Omental fat pad (tissue), 4 donors: ENCODE results near the gene ANKRD53. TPM values are rescaled to one million over a fixed set of nuclear protein-coding genes. Genes with fewer than 3 reads are reported as not detected.

Experiments used
- ATAC-seq: fragments of 150-250 bp; one replicate; pipeline ENCODE4 v1.9.1; 2016; ENCODE audit warnings: mild to moderate bottlenecking, moderate library complexity; ENCODE audit not compliant: low FRiP score
- DNase-seq: peaks from one replicate; pipeline ENCODE4 v3.0.0-alpha.2; 2019; ENCODE audit warnings: low spot score
- total RNA-seq, 4 donors: library from RNA; depleted of rRNA; stranded (reverse); fragments of >200 nt; gene quantifications; one replicate each; pipeline ENCODE4 v1.1.0, GENCODE V29; 2016
- TF ChIP-seq, protein P1 (sequence below), 3 donors: fragments of 450-650 bp; IDR thresholded peaks; one replicate each; pipeline ENCODE4 v1.5.1; 2016 to 2017; ENCODE audit warnings: antibody characterized with exemption in 3 of 3, mild to moderate bottlenecking in 3 of 3, moderate library complexity in 2 of 3

The ANKRD53 gene
- total RNA-seq, 4 donors from 2014 or later, result 6.2 to 16.8 (median 10.0) TPM

GRCh38 chr2:70985283-70985688, 6.9 kb downstream of the ANKRD53 start:
- ATAC-seq (no peak), DNase-seq (no peak)
- TF ChIP-seq, protein P1, sequence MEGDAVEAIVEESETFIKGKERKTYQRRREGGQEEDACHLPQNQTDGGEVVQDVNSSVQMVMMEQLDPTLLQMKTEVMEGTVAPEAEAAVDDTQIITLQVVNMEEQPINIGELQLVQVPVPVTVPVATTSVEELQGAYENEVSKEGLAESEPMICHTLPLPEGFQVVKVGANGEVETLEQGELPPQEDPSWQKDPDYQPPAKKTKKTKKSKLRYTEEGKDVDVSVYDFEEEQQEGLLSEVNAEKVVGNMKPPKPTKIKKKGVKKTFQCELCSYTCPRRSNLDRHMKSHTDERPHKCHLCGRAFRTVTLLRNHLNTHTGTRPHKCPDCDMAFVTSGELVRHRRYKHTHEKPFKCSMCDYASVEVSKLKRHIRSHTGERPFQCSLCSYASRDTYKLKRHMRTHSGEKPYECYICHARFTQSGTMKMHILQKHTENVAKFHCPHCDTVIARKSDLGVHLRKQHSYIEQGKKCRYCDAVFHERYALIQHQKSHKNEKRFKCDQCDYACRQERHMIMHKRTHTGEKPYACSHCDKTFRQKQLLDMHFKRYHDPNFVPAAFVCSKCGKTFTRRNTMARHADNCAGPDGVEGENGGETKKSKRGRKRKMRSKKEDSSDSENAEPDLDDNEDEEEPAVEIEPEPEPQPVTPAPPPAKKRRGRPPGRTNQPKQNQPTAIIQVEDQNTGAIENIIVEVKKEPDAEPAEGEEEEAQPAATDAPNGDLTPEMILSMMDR (IDR thresholded peaks at IDR 0.05), result no peak

- TF ChIP-seq, protein P1 (IDR thresholded peaks at IDR 0.05), result no peak
- DNase-seq (no peak), ATAC-seq (no peak)
These were observed 7.5 kb downstream of the ANKRD53 start for GRCh38 chr2:70985956-70986355.

GRCh38 chr2:70986499-70987189, 8.2 kb downstream of the ANKRD53 start:
- ATAC-seq (no peak), DNase-seq (no peak)
- TF ChIP-seq, protein P1 (IDR thresholded peaks at IDR 0.05), result no peak

DNA sequence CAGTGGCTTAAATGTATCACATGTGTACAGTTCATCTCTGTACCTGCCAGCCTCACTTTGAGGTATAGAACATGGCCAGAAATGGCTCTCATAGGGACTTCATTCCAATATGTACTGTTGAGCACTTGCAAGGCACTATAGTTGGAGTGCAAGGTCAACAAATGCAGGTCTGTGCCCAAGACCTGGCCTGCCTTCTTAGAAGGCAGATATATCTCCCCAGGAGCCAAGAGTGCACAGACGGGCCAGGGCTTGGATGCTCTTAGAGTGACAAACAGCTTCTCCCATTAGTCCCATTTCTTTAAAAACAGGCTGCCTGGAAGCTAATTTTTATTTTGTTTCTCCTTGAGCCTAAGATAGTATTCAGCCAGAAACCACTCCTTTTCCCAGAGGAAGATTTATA, 9.0 kb downstream of the ANKRD53 start:
- ATAC-seq, result no peak
- no peak for DNase-seq
- TF ChIP-seq, protein P1 (IDR thresholded peaks at IDR 0.05), result no peak

DNA sequence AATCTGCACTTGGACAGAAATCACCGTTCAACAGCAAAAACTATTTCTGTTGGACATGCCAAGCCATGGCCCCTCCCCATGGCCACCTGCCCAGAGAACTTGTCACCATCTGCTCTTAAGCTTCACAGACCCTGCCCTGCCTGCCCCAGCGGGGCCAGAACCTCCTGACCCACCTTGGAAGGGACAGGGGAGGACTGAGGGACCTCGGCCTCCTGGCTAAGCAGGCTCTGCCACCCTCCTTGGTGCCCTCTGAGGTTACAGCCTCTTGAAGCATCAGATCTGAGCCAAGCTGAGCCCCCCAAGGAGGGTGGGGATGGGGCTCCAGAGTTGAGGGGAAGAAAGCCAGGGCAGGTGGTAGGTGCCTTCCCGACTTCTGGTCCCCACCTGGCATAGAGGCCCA, 9.7 kb downstream of the ANKRD53 start:
- ATAC-seq, result no peak
- TF ChIP-seq, protein P1 (IDR thresholded peaks at IDR 0.05), result no peak
- no peak for DNase-seq

DNA sequence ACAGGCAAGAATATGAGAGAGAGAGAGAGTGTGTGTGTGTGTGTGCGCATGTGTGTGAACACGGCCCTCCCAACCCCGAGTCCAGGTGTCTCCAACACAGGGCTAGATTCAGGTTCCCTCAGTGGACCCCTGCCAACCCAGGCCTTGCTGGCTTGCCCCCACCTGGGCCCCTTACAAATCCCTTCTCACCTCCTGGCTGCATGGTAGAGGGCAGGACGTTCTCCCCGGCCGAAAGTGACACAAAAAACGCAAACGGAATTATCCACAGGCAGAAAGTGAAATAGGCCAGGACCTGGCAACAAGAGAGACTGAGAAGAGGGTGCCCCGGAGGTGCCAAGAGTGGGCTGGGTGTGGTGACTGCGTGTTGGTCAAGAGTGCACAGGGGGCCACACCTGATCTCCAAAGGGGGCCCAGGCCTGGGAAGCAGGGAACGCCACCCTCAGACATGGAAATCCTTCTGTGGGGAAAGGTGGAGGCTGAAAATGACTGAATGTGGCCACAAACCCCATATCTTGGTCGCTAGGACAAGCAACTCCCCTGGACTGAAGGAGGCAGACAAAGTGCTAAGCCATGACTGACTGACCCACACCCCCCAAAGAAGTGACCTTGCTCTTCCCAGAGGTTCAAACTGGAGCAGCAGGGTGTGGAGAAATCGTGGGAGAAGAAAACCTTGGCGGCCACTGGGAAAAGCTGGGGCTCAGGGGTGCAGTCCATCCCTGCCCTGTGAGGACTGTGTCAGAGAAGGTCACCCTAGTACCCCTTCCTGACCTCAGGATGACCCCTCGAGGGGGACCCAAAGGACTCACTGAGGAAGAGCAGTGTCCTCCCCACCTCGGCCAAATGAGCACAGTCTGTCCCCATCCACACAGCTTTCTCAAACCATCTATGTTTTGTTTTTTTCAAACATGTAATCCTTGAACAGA, 10.6 kb downstream of the ANKRD53 start:
- DNase-seq, result no peak
- TF ChIP-seq, protein P1 (IDR thresholded peaks at IDR 0.05), result no peak
- no peak for ATAC-seq
